SK-N-MC (cell line): Measurements from ENCODE around the gene LBP.

Experiments
- EZH2 ChIP-seq: fragments of 200-600 bp; sonication (generic); IDR thresholded peaks from one replicate; pipeline ENCODE4 v1.6.1; 2017; ENCODE audit warnings: antibody characterized with exemption
- FOXP2 ChIP-seq: optimal IDR thresholded peaks from 2 replicates; pipeline ENCODE3; 2011; ENCODE audit warnings: mild to moderate bottlenecking, moderate library complexity; ENCODE audit not compliant: insufficient read depth; ENCODE audit errors: extremely low read length, control extremely low read depth
- POLR2AphosphoS5 ChIP-seq: IDR thresholded peaks from 2 replicates; pipeline ENCODE4 v1.6.1; 2012; ENCODE audit warnings: mild to moderate bottlenecking, low read depth, low read length, borderline replicate concordance

- TF ChIP-seq POLR2AphosphoS5 (no peak), EZH2 (no peak), FOXP2 (no peak)
These were observed 61.0 kb downstream of the LBP start for GRCh38 chr20:38407321-38407720.
